Stimulated activated naive CD8-positive, alpha-beta T cell treated with anti-CD3 and anti-CD28 coated beads, Interleukin-15, Interleukin-2, amounts not matched to agents 100 U/mL and 50 U/mL, for 24 hours (primary cell): ENCODE data around the gene SYT14.
"Not testable (repeated sequence)": the region's sequence is repeated elsewhere in the genome, so short reads cannot be mapped to it uniquely, and the experiment has no call there.

Source experiments
- ATAC-seq: fragments of 150-1000 bp; cut with Tn5 transposase; one replicate; pipeline ENCODE4 v1.10.0; 2021
- DNase-seq: peaks from one replicate; pipeline ENCODE4 v3.0.0; 2021

SYT14 gene

GRCh38 chr1:210027994-210028393 lies 90.0 kb downstream of the SYT14 start:
- ATAC-seq, result no peak
- no peak for DNase-seq

- ATAC-seq (no peak), DNase-seq (no peak)
Observed at GRCh38 chr1:210031473-210031872, 93.5 kb downstream of the SYT14 start.

- no peak for DNase-seq
- no peak for ATAC-seq
Observed at GRCh38 chr1:210043058-210043457, 105.0 kb downstream of the SYT14 start.

DNA sequence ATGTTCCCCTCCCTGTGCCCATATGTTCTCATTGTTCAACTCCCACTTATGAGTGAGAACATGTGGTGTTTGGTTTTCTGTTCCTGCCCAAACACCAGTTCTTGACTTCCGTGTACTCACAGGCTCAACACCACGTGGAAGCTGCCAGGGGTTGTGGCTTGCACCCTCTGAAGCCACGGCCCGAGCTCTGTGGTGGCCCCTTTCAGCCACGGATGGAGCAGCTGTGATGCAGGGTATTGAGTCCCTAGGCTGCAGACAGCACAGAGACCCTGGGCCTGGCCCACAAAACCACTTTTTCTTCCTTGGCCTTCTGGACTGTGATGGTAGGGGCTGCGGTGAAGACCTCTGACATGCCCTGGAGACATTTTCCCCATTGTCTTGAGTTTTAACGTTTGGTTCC lies 111.6 kb downstream of the SYT14 start:
- no peak for ATAC-seq
- no peak for DNase-seq

- not testable (repeated sequence) for ATAC-seq, DNase-seq
Observed at GRCh38 chr1:210050491-210050890, 112.5 kb downstream of the SYT14 start.

DNA sequence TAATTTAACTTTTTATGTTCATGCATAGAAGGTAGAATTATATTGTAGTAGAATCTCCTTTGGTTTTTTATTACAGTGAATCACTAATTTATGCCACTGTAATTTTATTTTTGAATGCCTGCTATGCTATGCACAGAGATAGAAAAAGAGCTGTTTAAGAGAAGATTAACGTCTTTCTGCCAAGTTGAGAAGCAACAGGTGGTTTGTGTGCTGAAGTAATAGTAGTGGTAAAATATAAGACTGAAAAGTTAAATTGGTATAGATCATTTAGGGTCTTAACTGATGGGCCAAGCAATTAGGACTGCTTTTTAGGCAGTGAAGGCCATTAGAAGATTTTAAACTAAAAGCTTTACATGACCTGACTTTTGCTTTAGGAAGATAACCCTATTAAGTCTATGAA lies 115.1 kb downstream of the SYT14 start:
- ATAC-seq (no peak), DNase-seq (no peak)

DNA sequence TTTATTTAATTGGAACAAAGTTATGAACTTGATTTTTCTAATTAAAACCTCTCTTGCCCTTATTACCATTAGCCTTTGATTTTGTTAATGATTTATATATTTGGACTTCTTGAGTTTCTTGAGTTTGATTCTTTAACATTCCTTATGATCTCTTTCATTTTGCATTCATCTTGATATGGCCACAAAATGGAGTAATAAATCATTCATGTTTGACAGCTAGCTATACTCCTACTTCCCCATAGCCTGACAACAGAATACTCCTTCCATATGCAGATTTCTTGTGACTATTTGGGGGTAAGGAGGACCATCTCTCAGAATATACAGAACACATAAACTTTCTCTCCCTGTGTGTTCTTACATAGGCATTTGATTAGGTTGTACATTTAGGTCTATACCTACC lies 119.6 kb downstream of the SYT14 start:
- no peak for ATAC-seq
- no peak for DNase-seq

DNA sequence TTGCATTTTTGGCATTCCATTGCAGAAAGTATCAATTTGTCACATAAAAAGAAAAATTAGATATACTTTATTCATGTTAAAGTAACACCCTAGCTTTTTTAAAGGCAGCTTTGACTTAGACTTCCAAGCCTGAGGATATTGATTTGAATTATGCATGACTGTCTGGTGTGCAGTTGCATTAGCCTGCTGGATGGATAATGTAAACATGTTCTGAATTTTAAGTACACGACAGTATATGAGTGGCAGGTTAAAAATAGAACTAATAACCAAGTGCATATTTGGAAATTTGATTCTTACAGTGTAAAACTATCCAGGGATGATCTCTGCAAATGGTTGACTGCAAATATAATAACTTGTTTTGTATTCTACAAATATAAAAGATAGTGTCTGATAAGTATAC lies 124.0 kb downstream of the SYT14 start:
- ATAC-seq (no peak), DNase-seq (no peak)

- ATAC-seq (no peak), DNase-seq (no peak)
Observed at GRCh38 chr1:210070531-210070930, 132.5 kb downstream of the SYT14 start.

- DNase-seq (no peak), ATAC-seq (no peak)
Observed at GRCh38 chr1:210072129-210072528, 134.1 kb downstream of the SYT14 start.

- ATAC-seq, result no peak
- no peak for DNase-seq
Observed at GRCh38 chr1:210072896-210073504, 135.0 kb downstream of the SYT14 start.

DNA sequence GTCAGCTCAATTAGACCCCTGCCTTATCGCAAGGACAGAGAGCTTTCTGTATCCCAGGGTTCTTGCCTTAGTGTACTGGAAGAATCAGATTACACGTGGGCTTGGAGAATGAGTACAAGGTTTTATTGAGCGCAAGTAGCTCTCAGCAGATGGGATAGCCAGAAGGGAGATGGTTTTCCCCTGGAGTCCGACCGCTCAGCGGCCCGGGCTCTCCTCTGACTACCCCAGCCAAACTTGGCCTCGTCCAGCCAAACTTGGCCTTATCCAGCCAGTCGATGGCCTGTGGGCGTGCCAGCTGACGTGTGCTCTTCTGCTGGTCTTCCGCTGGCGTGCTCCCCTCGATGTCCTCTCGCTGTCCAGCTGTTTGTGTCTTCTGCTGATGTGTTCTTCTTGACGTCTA lies 136.9 kb downstream of the SYT14 start:
- ATAC-seq, result no peak
- DNase-seq, result no peak

- no peak for ATAC-seq
- DNase-seq, result no peak
Observed at GRCh38 chr1:210076620-210077019, 138.6 kb downstream of the SYT14 start.

GRCh38 chr1:210081494-210081893 lies 143.5 kb downstream of the SYT14 start:
- ATAC-seq (no peak), DNase-seq (no peak)

DNA sequence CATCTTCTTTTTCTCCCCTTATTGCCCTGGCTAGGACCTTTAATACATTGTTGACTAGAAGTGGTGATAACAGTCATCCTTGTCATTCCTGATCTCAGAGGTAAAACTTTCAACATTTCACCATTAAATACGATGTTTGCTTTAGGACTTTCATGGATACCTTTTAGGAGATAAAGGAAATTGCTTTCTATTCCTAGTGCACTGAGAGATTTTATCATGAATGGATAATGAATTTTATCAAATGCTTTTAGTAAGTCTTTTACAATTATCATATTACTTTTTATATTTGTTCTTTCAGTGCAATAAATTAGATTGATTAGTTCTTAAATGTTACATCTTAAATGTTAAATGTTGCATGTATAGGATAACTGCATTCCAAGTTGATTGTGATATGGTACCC lies 147.3 kb downstream of the SYT14 start:
- DNase-seq (no peak), ATAC-seq (no peak)

DNA sequence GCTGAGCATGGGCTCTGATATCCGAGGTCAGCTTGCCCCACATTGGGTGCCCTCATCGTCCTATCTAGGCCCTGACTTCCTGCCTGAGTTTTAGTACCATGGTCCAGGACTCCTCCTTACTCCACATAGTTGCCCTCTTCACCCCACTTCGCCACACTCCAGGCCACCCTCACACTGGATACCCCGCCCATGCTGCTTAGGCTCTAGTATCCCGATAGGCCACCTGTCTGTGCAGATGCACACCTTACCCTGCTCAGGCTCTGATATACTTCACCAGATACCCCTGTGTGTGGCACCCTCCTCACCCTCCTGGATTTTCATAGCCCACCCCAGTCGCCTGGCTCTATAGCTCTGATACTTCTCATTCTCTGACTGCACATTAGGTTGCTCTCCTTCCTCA lies 149.0 kb downstream of the SYT14 start:
- DNase-seq (no peak), ATAC-seq (peak; percentile 14)

GRCh38 chr1:210089855-210090254 lies 151.8 kb downstream of the SYT14 start:
- ATAC-seq, result no peak
- no peak for DNase-seq

GRCh38 chr1:210092366-210092765 lies 154.3 kb downstream of the SYT14 start:
- ATAC-seq (no peak), DNase-seq (no peak)

DNA sequence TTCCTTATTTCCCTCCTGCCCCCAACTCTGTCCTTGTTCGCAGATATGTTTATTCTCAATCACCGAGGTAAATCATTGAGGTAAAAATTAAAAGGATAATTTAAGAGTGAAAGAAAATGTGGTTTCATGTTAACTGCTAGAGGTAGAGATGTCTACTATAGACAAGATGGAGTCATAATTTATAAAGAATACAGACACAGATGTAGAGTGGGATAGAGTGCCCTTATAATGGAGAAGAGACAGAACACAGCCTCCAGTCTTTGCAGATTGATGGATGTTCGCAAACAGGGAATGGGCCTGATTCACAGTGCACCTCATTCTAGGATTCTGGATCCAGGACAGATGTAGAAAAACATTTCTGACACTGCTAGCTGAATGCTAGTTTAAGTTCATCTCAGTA lies 155.4 kb downstream of the SYT14 start:
- DNase-seq (no peak), ATAC-seq (no peak)

- ATAC-seq, result no peak
- DNase-seq, result no peak
Observed at GRCh38 chr1:210098356-210098755, 160.3 kb downstream of the SYT14 start.

DNA sequence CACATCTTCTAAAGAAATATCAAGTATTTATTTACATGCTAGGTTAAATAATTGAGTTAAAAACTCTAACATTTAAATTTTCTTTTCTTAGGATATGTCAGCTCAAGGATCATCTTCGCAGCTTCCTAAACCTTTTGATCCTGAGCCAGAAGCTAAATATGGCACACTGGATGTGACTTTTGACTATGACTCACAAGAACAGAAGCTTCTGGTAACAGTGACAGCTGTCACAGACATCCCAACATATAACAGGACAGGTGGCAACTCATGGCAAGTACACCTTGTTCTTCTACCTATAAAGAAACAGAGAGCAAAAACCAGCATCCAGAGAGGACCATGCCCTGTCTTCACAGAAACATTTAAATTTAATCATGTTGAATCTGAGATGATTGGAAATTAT lies 161.9 kb downstream of the SYT14 start:
- DNase-seq (no peak), ATAC-seq (no peak)

GRCh38 chr1:210104103-210104502 lies 166.1 kb downstream of the SYT14 start:
- ATAC-seq (no peak), DNase-seq (no peak)

GRCh38 chr1:210112906-210113305 lies 174.9 kb downstream of the SYT14 start:
- not testable (repeated sequence) for DNase-seq, ATAC-seq

DNA sequence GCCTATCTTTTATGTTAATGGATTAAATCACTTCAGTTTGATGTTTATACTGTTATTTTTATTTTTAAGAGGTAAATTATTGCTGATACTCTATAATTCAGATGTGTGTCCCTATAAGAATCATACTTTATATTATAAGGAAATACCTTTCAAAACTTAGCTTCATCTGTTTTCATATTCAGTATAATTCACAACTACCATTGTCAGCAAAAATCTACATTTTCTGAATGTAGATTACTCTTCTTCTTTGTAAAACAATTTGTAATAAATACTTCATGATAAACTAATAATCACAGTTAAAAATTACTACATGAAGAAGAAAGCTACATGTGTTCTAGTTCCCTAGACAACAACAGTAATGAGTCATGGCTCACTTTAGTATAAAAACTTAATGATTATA lies 179.2 kb downstream of the SYT14 start:
- ATAC-seq (no peak), DNase-seq (no peak)

DNA sequence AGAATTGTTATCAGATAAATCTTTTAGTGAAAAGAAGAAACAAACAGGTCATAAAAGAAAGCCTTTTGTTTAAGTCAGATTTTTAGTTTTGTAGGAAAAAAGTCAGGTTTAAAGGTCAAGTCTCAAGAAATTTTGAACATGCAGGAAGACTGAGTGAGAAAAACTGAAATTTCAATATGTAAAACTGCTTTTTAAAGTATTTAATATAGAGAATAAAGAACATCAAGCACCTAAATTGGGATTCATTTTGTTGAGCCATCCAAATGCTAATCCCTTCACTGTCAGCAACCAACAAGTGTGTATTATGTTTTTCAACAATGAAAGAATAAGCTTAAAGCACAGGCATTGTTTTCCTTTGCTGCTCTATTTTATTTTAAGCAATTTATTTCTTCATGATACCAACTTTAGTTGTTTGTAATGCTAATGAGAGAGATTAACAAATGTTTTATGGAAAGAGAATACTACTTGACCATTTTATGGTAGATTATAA lies 179.7 kb downstream of the SYT14 start:
- ATAC-seq (no peak), DNase-seq (no peak)
